Tibial artery (tissue), 4 donors: ENCODE results near the gene TBX1.

Experiments
- DNase-seq, 2 donors: peaks; one replicate each; pipeline ENCODE4 v3.0.0-alpha.2; 2019
- H3K27ac ChIP-seq, 2 donors: fragments of 200-600 bp; sonication (generic) in 1 of 2; 1 replicate in 1 of 2; 2 replicates in 1 of 2; pipeline ENCODE4 v1.5.1; 2018 to 2019; ENCODE audit warnings: mild to moderate bottlenecking in 1 of 2
- H3K27me3 ChIP-seq, 2 donors: fragments of 200-600 bp; sonication (generic) in 1 of 2; one replicate each; pipeline versions ENCODE4 v1.5.1 to v1.6.0; 2016 to 2019
- H3K36me3 ChIP-seq, 3 donors: fragments of 200-600 bp; sonication (generic) in 2 of 3; one replicate each; pipeline ENCODE4 v1.5.1; 2016 to 2019; ENCODE audit warnings: mild to moderate bottlenecking in 2 of 3
- H3K4me1 ChIP-seq, 4 donors: fragments of 200-600 bp; sonication (generic) in 2 of 4; 1 replicate in 3 of 4; 2 replicates in 1 of 4; pipeline ENCODE4 v1.5.1; 2016 to 2019
- H3K4me3 ChIP-seq, 2 donors: fragments of 200-600 bp; sonication (generic) in 1 of 2; 1 replicate in 1 of 2; 2 replicates in 1 of 2; pipeline ENCODE4 v1.5.1; 2018 to 2019; ENCODE audit warnings: mild to moderate bottlenecking in 2 of 2
- H3K9me3 ChIP-seq, 3 donors: fragments of 200-600 bp; sonication (generic) in 1 of 3; one replicate each; pipeline ENCODE4 v1.5.1; 2016 to 2019
- CTCF ChIP-seq, 2 experiments: fragments of 200-600 bp in 1 of 2; fragments of 450-650 bp in 1 of 2; IDR thresholded peaks; one replicate each; pipeline ENCODE4 v1.5.1; 2017 to 2019; ENCODE audit warnings: antibody characterized with exemption in 2 of 2, mild to moderate bottlenecking in 1 of 2, moderate library complexity in 1 of 2
- intact Hi-C: fragments of 100-400 bp; cut with DNase I; formaldehyde crosslinking; loops from one replicate; pipeline ENCODE4 v1.15.0; 2023; ENCODE audit warnings: low total_unique reads

Gene TBX1

GRCh38 chr22:19761725-19762567, 1.4 kb downstream of the TBX1 start:
- Histone ChIP-seq H3K36me3 (no peaks in the 10 kb centered on the region), H3K4me1 (peaks cover 0 to 36% (median 22%) of the 10 kb centered on the region in 4 donors), H3K9me3 (no peaks in the 10 kb centered on the region), H3K27me3 (peaks cover 0 to 89% of the 10 kb centered on the region in 2 donors), H3K27ac (no peak overlapping the region), H3K4me3 (peak overlapping the region in 1 of 2 donors; percentile 39)
- intact Hi-C loops: no loop called here
- no peak for TF ChIP-seq CTCF (IDR thresholded peaks at IDR 0.05)
- DNase-seq: no peak

- H3K27me3 ChIP-seq: peaks cover 0 to 89% of the 10 kb centered on the region in 2 donors
- intact Hi-C loops: no loop called here
- H3K4me1 ChIP-seq: peaks cover 0 to 36% (median 24%) of the 10 kb centered on the region in 4 donors
- H3K9me3 ChIP-seq: no peaks in the 10 kb centered on the region
- no peaks in the 10 kb centered on the region for H3K36me3 ChIP-seq
- no peak for TF ChIP-seq CTCF (IDR thresholded peaks at IDR 0.05)
- no peak for DNase-seq
- H3K4me3 ChIP-seq: no peak overlapping the region
- H3K27ac ChIP-seq: no peak overlapping the region
These were observed 2.2 kb downstream of the TBX1 start for GRCh38 chr22:19762568-19763457.

- no peak overlapping the region for H3K27ac ChIP-seq
These were observed 3.1 kb downstream of the TBX1 start for GRCh38 chr22:19763458-19764298.

GRCh38 chr22:19764299-19764593, 3.7 kb downstream of the TBX1 start:
- intact Hi-C loops: no loop called here

More at GRCh38 chr22:19763458-19764298, 3.1 kb downstream of the TBX1 start:
- no peak for DNase-seq
- Histone ChIP-seq H3K9me3 (no peaks in the 10 kb centered on the region), H3K36me3 (no peaks in the 10 kb centered on the region), H3K4me1 (peaks cover 0 to 35% (median 24%) of the 10 kb centered on the region in 4 donors), H3K4me3 (no peak overlapping the region), H3K27me3 (peaks cover 0 to 89% of the 10 kb centered on the region in 2 donors)
- intact Hi-C loops: no loop called here
- no peak for TF ChIP-seq CTCF (IDR thresholded peaks at IDR 0.05)

More at GRCh38 chr22:19764299-19764593, 3.7 kb downstream of the TBX1 start:
- Histone ChIP-seq H3K9me3 (no peaks in the 10 kb centered on the region), H3K27ac (no peak overlapping the region), H3K27me3 (peaks cover 0 to 89% of the 10 kb centered on the region in 2 donors), H3K36me3 (no peaks in the 10 kb centered on the region), H3K4me3 (no peak overlapping the region), H3K4me1 (peaks cover 0 to 30% (median 22%) of the 10 kb centered on the region in 4 donors)
- DNase-seq: no peak
- TF ChIP-seq CTCF (IDR thresholded peaks at IDR 0.05): no peak
